Neural cell (in vitro differentiated cells): ENCODE data around the gene SMTNL2. TPM values are rescaled to one million over a fixed set of nuclear protein-coding genes. Genes with fewer than 3 reads are reported as not detected.
"Not testable (repeated sequence)": the region's sequence is repeated elsewhere in the genome, so short reads cannot be mapped to it uniquely, and the experiment has no call there.

Experiments used
- H2AFZ ChIP-seq: fragments of 200-600, 300-800 bp; sonication (generic), shearing (Covaris generic); 2 replicates; pipeline ENCODE4 v1.6.0; 2014; ENCODE audit warnings: low read depth, mild to moderate bottlenecking, antibody characterized with exemption, low read length, moderate library complexity
- H3F3A ChIP-seq: fragments of 200-600 bp; shearing (Covaris generic); 2 replicates; pipeline ENCODE4 v1.6.1; 2016; ENCODE audit warnings: mild to moderate bottlenecking, moderate library complexity, mixed read lengths, antibody characterized with exemption, low read length; ENCODE audit not compliant: insufficient read depth, poor library complexity, severe bottlenecking
- H3K27ac ChIP-seq: fragments of 200-600, 300-800 bp; sonication (generic), shearing (Covaris generic); 2 replicates; pipeline ENCODE4 v1.5.1; 2014; ENCODE audit warnings: mild to moderate bottlenecking, low read length, moderate library complexity
- H3K27me3 ChIP-seq: fragments of 300-800, 200-600 bp; sonication (generic), shearing (Covaris generic); 2 replicates; pipeline ENCODE4 v1.6.0; 2014; ENCODE audit warnings: mild to moderate bottlenecking, low read depth, low read length, moderate library complexity; ENCODE audit not compliant: insufficient read depth
- H3K36me3 ChIP-seq: fragments of 300-800, 200-600 bp; sonication (generic), shearing (Covaris generic); 2 replicates; pipeline ENCODE4 v1.5.1; 2014; ENCODE audit warnings: mild to moderate bottlenecking, antibody characterized with exemption, low read length, moderate library complexity; ENCODE audit not compliant: insufficient read depth
- H3K4me2 ChIP-seq: fragments of 300-800, 200-600 bp; sonication (generic), shearing (Covaris generic); 2 replicates; pipeline ENCODE4 v1.6.0; 2014; ENCODE audit warnings: mild to moderate bottlenecking, low read length
- H3K4me3 ChIP-seq: fragments of 300-800, 200-600 bp; sonication (generic), shearing (Covaris generic); 2 replicates; pipeline ENCODE4 v1.5.1; 2014; ENCODE audit warnings: mild to moderate bottlenecking, low read length, moderate library complexity
- H3K79me2 ChIP-seq: fragments of 200-600 bp; shearing (Covaris generic); replicated peaks from 2 replicates; pipeline ENCODE4 v1.6.0; 2014; ENCODE audit warnings: mild to moderate bottlenecking, low read length, moderate library complexity; ENCODE audit not compliant: insufficient read depth
- H3K9ac ChIP-seq: fragments of 300-800, 200-600 bp; sonication (generic), shearing (Covaris generic); 2 replicates; pipeline ENCODE4 v1.6.1; 2016; ENCODE audit warnings: mild to moderate bottlenecking, low read length, mixed read lengths
- H3K9me2 ChIP-seq: fragments of 200-600 bp; shearing (Covaris generic); 2 replicates; pipeline ENCODE4 v1.6.1; 2016; ENCODE audit warnings: mild to moderate bottlenecking, low read length, mixed read lengths; ENCODE audit not compliant: insufficient read depth
- H3K9me3 ChIP-seq: fragments of 200-600, 300-800 bp; sonication (generic), shearing (Covaris generic); 2 replicates; pipeline ENCODE4 v1.6.1; 2016; ENCODE audit warnings: mild to moderate bottlenecking, mixed run types, low read length, moderate library complexity, mixed read lengths
- H4K20me1 ChIP-seq: fragments of 200-600 bp; shearing (Covaris generic); 2 replicates; pipeline ENCODE4 v1.6.1; 2016; ENCODE audit warnings: mild to moderate bottlenecking, mixed run types; ENCODE audit not compliant: insufficient read depth
- CTCF ChIP-seq: fragments of 450-650 bp; IDR thresholded peaks from 2 replicates; pipeline ENCODE4 v1.5.1; 2014; ENCODE audit warnings: antibody characterized with exemption, mild to moderate bottlenecking, moderate library complexity; ENCODE audit not compliant: poor library complexity, severe bottlenecking
- EP300 ChIP-seq: fragments of 450-650 bp; conservative IDR thresholded peaks from 2 replicates; pipeline ENCODE4 v1.6.1; 2014; ENCODE audit warnings: antibody characterized with exemption, mild to moderate bottlenecking, moderate library complexity; ENCODE audit not compliant: poor library complexity, severe bottlenecking
- EZH2 ChIP-seq: fragments of 200-600, 300-800 bp; shearing (Covaris generic), sonication (generic); IDR thresholded peaks from 2 replicates; pipeline ENCODE4 v1.6.1; 2014; ENCODE audit warnings: antibody characterized with exemption, low read length, borderline replicate concordance, mild to moderate bottlenecking; ENCODE audit not compliant: insufficient read depth, poor library complexity, severe bottlenecking
- MXI1 ChIP-seq: fragments of 450-650 bp; conservative IDR thresholded peaks from 2 replicates; pipeline ENCODE4 v1.6.1; 2014; ENCODE audit warnings: antibody characterized with exemption, mild to moderate bottlenecking; ENCODE audit not compliant: poor library complexity, severe bottlenecking
- POLR2AphosphoS5 ChIP-seq: IDR thresholded peaks from 2 replicates; pipeline ENCODE4 v1.6.1; 2012
- RAD21 ChIP-seq: fragments of 450-650 bp; conservative IDR thresholded peaks from 2 replicates; pipeline ENCODE4 v1.6.1; 2014; ENCODE audit warnings: antibody characterized with exemption, mild to moderate bottlenecking, moderate library complexity
- REST ChIP-seq: IDR thresholded peaks from 2 replicates; pipeline ENCODE4 v1.6.1; 2012; ENCODE audit warnings: borderline replicate concordance
- SMC3 ChIP-seq: fragments of 450-650 bp; conservative IDR thresholded peaks from 2 replicates; pipeline ENCODE4 v1.6.1; 2014; ENCODE audit warnings: antibody characterized with exemption, mild to moderate bottlenecking, moderate library complexity; ENCODE audit not compliant: poor library complexity
- TAF1 ChIP-seq: IDR thresholded peaks from 2 replicates; pipeline ENCODE4 v1.6.1; 2012; ENCODE audit warnings: low read depth
- polyA plus RNA-seq: library from polyadenylated mRNA; depleted of rRNA; stranded (reverse); fragments of >200 nt; gene quantifications from 2 replicates; pipeline ENCODE4 v1.2.3, GENCODE V29; 2014

Gene SMTNL2
- polyA plus RNA-seq, 1 donor from 2014 or later: 0.81 TPM

DNA sequence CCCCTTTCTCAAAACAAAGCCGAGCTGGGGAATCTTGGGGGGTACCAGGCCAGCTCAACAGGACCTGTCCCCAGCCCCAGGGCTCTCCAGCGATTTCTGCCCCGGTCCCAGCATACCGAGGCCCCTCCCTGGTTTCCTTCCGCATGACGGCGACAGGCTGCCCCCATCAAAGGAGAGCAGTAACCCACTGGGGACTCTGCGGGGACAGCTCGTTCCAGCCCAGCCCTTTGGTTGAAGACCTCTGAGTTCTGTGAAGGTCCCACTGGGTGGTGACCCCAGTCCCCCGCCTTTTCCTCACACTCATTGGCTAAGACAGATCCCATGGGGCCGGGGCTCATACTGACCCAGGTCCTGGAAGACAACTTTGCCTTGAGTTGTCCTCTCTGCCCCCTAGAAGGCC is 4.1 kb downstream of the SMTNL2 start:
- Histone ChIP-seq H3K9ac (no peak overlapping the region), H3K9me3 (no peaks in the 10 kb centered on the region), H3K36me3 (no peaks in the 10 kb centered on the region), H3F3A (no peaks in the 10 kb centered on the region), H2AFZ (no peak overlapping the region), H3K79me2 (no peaks in the 10 kb centered on the region), H3K9me2 (no peaks in the 10 kb centered on the region), H3K27ac (no peak overlapping the region), H3K4me2 (no peak overlapping the region), H3K4me3 (no peak overlapping the region), H4K20me1 (no peaks in the 10 kb centered on the region), H3K27me3 (peaks cover 25% of the 10 kb centered on the region)
- TF ChIP-seq CTCF: no peak

DNA sequence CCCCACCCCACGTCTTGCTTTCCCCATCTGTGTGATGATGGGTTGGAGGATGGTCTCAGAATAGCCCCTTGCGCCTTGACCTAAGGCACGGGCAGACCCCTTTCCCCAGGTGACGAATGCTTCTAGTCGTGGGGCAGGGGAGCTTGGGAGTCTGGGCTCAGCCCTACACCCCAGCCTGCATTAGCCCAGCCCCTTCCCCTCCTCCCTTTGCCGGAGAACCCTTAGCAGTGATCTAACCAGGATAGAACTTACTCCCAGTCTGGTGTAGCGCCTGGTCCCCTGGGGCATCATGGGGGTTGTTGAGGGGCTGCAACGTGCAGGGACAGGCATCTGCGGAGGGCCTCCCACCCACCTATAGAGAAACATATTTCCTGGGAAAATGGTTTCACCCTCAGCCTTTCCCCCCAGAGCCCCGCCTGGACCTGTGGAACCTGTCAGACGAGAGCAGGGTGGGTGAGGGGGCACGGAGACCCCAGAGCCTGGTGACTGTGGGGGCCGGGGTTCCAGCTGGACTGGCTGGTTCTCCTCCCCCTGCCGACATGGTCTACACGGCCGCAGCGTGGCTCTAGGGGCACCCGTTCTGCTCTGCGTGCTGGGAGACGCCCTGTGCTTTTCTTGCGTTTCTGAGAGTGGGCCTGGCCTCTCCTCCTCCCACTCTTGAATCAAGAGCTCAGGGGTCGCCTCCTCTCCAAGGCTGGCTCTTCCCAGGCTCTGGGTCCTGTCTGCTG is 4.7 kb downstream of the SMTNL2 start:
- no peak for TF ChIP-seq EZH2
- no peak for TF ChIP-seq POLR2AphosphoS5
- TF ChIP-seq RAD21: no peak
- no peak for TF ChIP-seq MXI1
- TF ChIP-seq EP300: no peak
- TF ChIP-seq SMC3: no peak
- TF ChIP-seq CTCF: no peak
- TF ChIP-seq TAF1: no peak
- TF ChIP-seq REST: no peak
- Histone ChIP-seq H4K20me1 (no peaks in the 10 kb centered on the region), H3K27me3 (peaks cover 19% of the 10 kb centered on the region), H3K36me3 (no peaks in the 10 kb centered on the region), H3K9me3 (no peaks in the 10 kb centered on the region), H3F3A (no peaks in the 10 kb centered on the region), H3K9me2 (no peaks in the 10 kb centered on the region), H3K4me3 (no peak overlapping the region), H3K79me2 (no peaks in the 10 kb centered on the region), H3K9ac (no peak overlapping the region), H2AFZ (no peak overlapping the region), H3K27ac (no peak overlapping the region), H3K4me2 (no peak overlapping the region)

GRCh38 chr17:4590042-4590441 is 5.7 kb downstream of the SMTNL2 start:
- not testable (repeated sequence) for H3K9ac ChIP-seq, H3K79me2 ChIP-seq, H3K4me3 ChIP-seq, H3K27me3 ChIP-seq, H3K9me3 ChIP-seq, H3K9me2 ChIP-seq, H3K27ac ChIP-seq, H3K36me3 ChIP-seq, H4K20me1 ChIP-seq, H3K4me2 ChIP-seq, H3F3A ChIP-seq, H2AFZ ChIP-seq
